Trophoblast cell (in vitro differentiated cells and primary cell): Measurements from ENCODE around the gene AMD1.

Source experiments
- DNase-seq, 2 donors: peaks; one replicate each; pipeline ENCODE4 v3.0.0-alpha.2; 2016
- H2AFZ ChIP-seq: 2 replicates; pipeline ENCODE4 v1.6.1; 2013; ENCODE audit warnings: low read length, moderate library complexity, mild to moderate bottlenecking; ENCODE audit not compliant: insufficient read depth, poor library complexity
- H2AK5ac ChIP-seq: 2 replicates; pipeline ENCODE4 v1.6.1; 2013; ENCODE audit warnings: mild to moderate bottlenecking, low read length
- H2BK120ac ChIP-seq: 2 replicates; pipeline ENCODE4 v1.6.1; 2013; ENCODE audit warnings: low read length, mild to moderate bottlenecking, moderate library complexity; ENCODE audit not compliant: insufficient read depth, poor library complexity
- H2BK12ac ChIP-seq: 2 replicates; pipeline ENCODE4 v1.6.1; 2013; ENCODE audit warnings: mild to moderate bottlenecking, low read length, moderate library complexity
- H2BK5ac ChIP-seq: 2 replicates; pipeline ENCODE4 v1.6.1; 2013; ENCODE audit warnings: low read length, low read depth, moderate library complexity, mild to moderate bottlenecking; ENCODE audit not compliant: poor library complexity
- H3K14ac ChIP-seq: 2 replicates; pipeline ENCODE4 v1.6.1; 2013; ENCODE audit warnings: mild to moderate bottlenecking, low read length
- H3K18ac ChIP-seq: 2 replicates; pipeline ENCODE4 v1.6.1; 2013; ENCODE audit warnings: mild to moderate bottlenecking, low read length
- H3K23ac ChIP-seq: 2 replicates; pipeline ENCODE4 v1.6.1; 2013; ENCODE audit warnings: low read length
- H3K27ac ChIP-seq: 2 replicates; pipeline ENCODE4 v1.5.1; 2013; ENCODE audit warnings: low read depth, mild to moderate bottlenecking, inconsistent platforms, low read length, moderate library complexity
- H3K27me3 ChIP-seq: 2 replicates; pipeline ENCODE4 v1.6.1; 2013; ENCODE audit warnings: inconsistent platforms, mild to moderate bottlenecking, low read length, moderate library complexity; ENCODE audit not compliant: insufficient read depth
- H3K36me3 ChIP-seq, 2 experiments: 1 replicate in 1 of 2; 2 replicates in 1 of 2; pipeline ENCODE4 v1.6.1; 2013; ENCODE audit warnings: low read length in 2 of 2, mild to moderate bottlenecking in 2 of 2, moderate library complexity in 1 of 2; ENCODE audit not compliant: insufficient read depth in 2 of 2, control insufficient read depth in 1 of 2
- H3K4ac ChIP-seq: 2 replicates; pipeline ENCODE4 v1.6.1; 2013; ENCODE audit warnings: low read depth, mild to moderate bottlenecking, low read length, moderate library complexity
- H3K4me1 ChIP-seq, 2 experiments: 1 replicate in 1 of 2; 2 replicates in 1 of 2; pipeline ENCODE4 v1.6.1; 2013; ENCODE audit warnings: low read length in 2 of 2, mild to moderate bottlenecking in 2 of 2, moderate library complexity in 1 of 2; ENCODE audit not compliant: insufficient read depth in 2 of 2, control insufficient read depth in 1 of 2
- H3K4me2 ChIP-seq: 2 replicates; pipeline ENCODE4 v1.6.1; 2013; ENCODE audit warnings: inconsistent platforms, mild to moderate bottlenecking, low read length, moderate library complexity
- H3K4me3 ChIP-seq: 2 replicates; pipeline ENCODE4 v1.5.1; 2013; ENCODE audit warnings: mild to moderate bottlenecking, low read depth, low read length, inconsistent platforms
- H3K79me1 ChIP-seq: one replicate; pipeline ENCODE4 v1.6.1; 2013; ENCODE audit warnings: low read length
- H3K79me2 ChIP-seq: 2 replicates; pipeline ENCODE4 v1.6.1; 2013; ENCODE audit warnings: low read length, mild to moderate bottlenecking; ENCODE audit not compliant: control insufficient read depth, insufficient read depth, poor library complexity
- H3K9ac ChIP-seq: 2 replicates; pipeline ENCODE4 v1.6.1; 2013; ENCODE audit warnings: mild to moderate bottlenecking, low read length
- H3K9me3 ChIP-seq: 2 replicates; pipeline ENCODE4 v1.6.1; 2013; ENCODE audit warnings: low read depth, mild to moderate bottlenecking, control low read depth, inconsistent platforms, low read length; ENCODE audit not compliant: insufficient read depth
- H4K12ac ChIP-seq: 2 replicates; pipeline ENCODE4 v1.6.1; 2013; ENCODE audit warnings: low read depth, mild to moderate bottlenecking, low read length, moderate library complexity
- H4K8ac ChIP-seq: 2 replicates; pipeline ENCODE4 v1.6.1; 2013; ENCODE audit warnings: low read depth, mild to moderate bottlenecking, low read length, moderate library complexity
- H4K91ac ChIP-seq: one replicate; pipeline ENCODE4 v1.6.1; 2013; ENCODE audit warnings: low read depth, mild to moderate bottlenecking, low read length, moderate library complexity
- WGBS: extraction: QIAGEN DNeasy Blood & Tissue Kit; methylation state at CpG from one replicate; pipeline ENCODE4 v1.1.7; 2013; ENCODE audit warnings: missing lambda C conversion rate; ENCODE audit not compliant: insufficient read length, insufficient coverage; ENCODE audit errors: extremely low coverage; 5-methylcytosine and 5-hydroxymethylcytosine counted together

Gene AMD1

GRCh38 chr6:110890288-110890687, 15.7 kb downstream of the AMD1 start:
- no peak overlapping the region for H3K4me2 ChIP-seq
- H3K9me3 ChIP-seq = no peaks in the 10 kb centered on the region
- H2AFZ ChIP-seq = no peak overlapping the region
- H4K12ac ChIP-seq = no peak overlapping the region
- H3K4ac ChIP-seq = no peak overlapping the region
- H4K91ac ChIP-seq = no peak overlapping the region
- H4K8ac ChIP-seq = no peak overlapping the region
- no peak overlapping the region for H3K14ac ChIP-seq
- H2BK120ac ChIP-seq = no peak overlapping the region
- no peak overlapping the region for H3K9ac ChIP-seq
- H2BK5ac ChIP-seq = no peak overlapping the region
- no peaks in the 10 kb centered on the region for H3K27me3 ChIP-seq
- peaks cover 16% of the 10 kb centered on the region for H3K79me2 ChIP-seq
- H3K36me3 ChIP-seq = peaks cover 18 to 30% of the 10 kb centered on the region in 2 experiments
- H3K79me1 ChIP-seq = no peaks in the 10 kb centered on the region
- H3K27ac ChIP-seq = no peak overlapping the region
- peaks cover 0 to 1% of the 10 kb centered on the region in 2 experiments for H3K4me1 ChIP-seq
- WGBS = no CpG with 5 or more reads among the region's 1 CpG
- no peak overlapping the region for H3K4me3 ChIP-seq
- H2BK12ac ChIP-seq = no peak overlapping the region
- no peak overlapping the region for H3K23ac ChIP-seq
- H3K18ac ChIP-seq = no peak overlapping the region
- H2AK5ac ChIP-seq = no peak overlapping the region
- no peak for DNase-seq

GRCh38 chr6:110895907-110896608, 21.5 kb downstream of the AMD1 start:
- no peak for DNase-seq
- Histone ChIP-seq H3K36me3 (peaks cover 24 to 44% of the 10 kb centered on the region in 2 experiments), H3K18ac (no peak overlapping the region), H3K27me3 (no peaks in the 10 kb centered on the region), H3K9ac (no peak overlapping the region), H4K8ac (no peak overlapping the region), H3K4me1 (no peaks in the 10 kb centered on the region), H3K79me2 (no peaks in the 10 kb centered on the region), H2BK12ac (no peak overlapping the region), H4K91ac (no peak overlapping the region), H2AFZ (no peak overlapping the region), H3K27ac (no peak overlapping the region), H3K4me2 (no peak overlapping the region), H3K79me1 (no peaks in the 10 kb centered on the region), H3K4me3 (no peak overlapping the region), H4K12ac (no peak overlapping the region), H3K4ac (no peak overlapping the region), H2BK5ac (no peak overlapping the region), H2AK5ac (no peak overlapping the region), H3K9me3 (no peaks in the 10 kb centered on the region), H3K23ac (no peak overlapping the region), H2BK120ac (no peak overlapping the region), H3K14ac (no peak overlapping the region)
- WGBS = no CpG with 5 or more reads among the region's 4 CpGs

GRCh38 chr6:110897433-110897832, 22.8 kb downstream of the AMD1 start:
- Histone ChIP-seq H3K4me3 (no peak overlapping the region), H4K8ac (no peak overlapping the region), H2BK12ac (no peak overlapping the region), H3K27ac (no peak overlapping the region), H3K9me3 (peaks cover 1% of the 10 kb centered on the region), H3K4me2 (no peak overlapping the region), H3K79me2 (no peaks in the 10 kb centered on the region), H4K91ac (no peak overlapping the region), H3K23ac (no peak overlapping the region), H2AFZ (no peak overlapping the region), H4K12ac (no peak overlapping the region), H2BK5ac (no peak overlapping the region), H3K4me1 (no peaks in the 10 kb centered on the region), H3K36me3 (peaks cover 19 to 35% of the 10 kb centered on the region in 2 experiments), H2BK120ac (no peak overlapping the region), H3K4ac (no peak overlapping the region), H3K18ac (no peak overlapping the region), H3K79me1 (no peaks in the 10 kb centered on the region), H3K9ac (no peak overlapping the region), H2AK5ac (no peak overlapping the region), H3K14ac (no peak overlapping the region), H3K27me3 (no peaks in the 10 kb centered on the region)
- no peak for DNase-seq
- no CpG with 5 or more reads among the region's 9 CpGs for WGBS

- Histone ChIP-seq H3K36me3 (peaks cover 18 to 31% of the 10 kb centered on the region in 2 experiments), H2BK12ac (no peak overlapping the region), H3K4ac (no peak overlapping the region), H3K18ac (no peak overlapping the region), H3K27me3 (no peaks in the 10 kb centered on the region), H2AFZ (no peak overlapping the region), H3K79me1 (no peaks in the 10 kb centered on the region), H3K4me1 (no peaks in the 10 kb centered on the region), H2AK5ac (no peak overlapping the region), H2BK5ac (no peak overlapping the region), H3K9me3 (peaks cover 1% of the 10 kb centered on the region), H2BK120ac (no peak overlapping the region), H3K4me2 (no peak overlapping the region), H3K14ac (no peak overlapping the region), H3K4me3 (no peak overlapping the region), H4K91ac (no peak overlapping the region), H3K79me2 (no peaks in the 10 kb centered on the region), H3K23ac (no peak overlapping the region), H3K9ac (no peak overlapping the region), H3K27ac (no peak overlapping the region), H4K12ac (no peak overlapping the region), H4K8ac (no peak overlapping the region)
- no peak for DNase-seq
- no CpG with 5 or more reads among the region's 5 CpGs for WGBS
These were observed 23.5 kb downstream of the AMD1 start for GRCh38 chr6:110898111-110898510.
